Measurements from ENCODE around the gene SPDYE2B.
A peak's percentile ranks its signal among the peaks of the same experiment; 100 is the strongest.
"Not testable (repeated sequence)": the region's sequence is repeated elsewhere in the genome, so short reads cannot be mapped to it uniquely, and the experiment has no call there.

The SPDYE2B gene

DNA sequence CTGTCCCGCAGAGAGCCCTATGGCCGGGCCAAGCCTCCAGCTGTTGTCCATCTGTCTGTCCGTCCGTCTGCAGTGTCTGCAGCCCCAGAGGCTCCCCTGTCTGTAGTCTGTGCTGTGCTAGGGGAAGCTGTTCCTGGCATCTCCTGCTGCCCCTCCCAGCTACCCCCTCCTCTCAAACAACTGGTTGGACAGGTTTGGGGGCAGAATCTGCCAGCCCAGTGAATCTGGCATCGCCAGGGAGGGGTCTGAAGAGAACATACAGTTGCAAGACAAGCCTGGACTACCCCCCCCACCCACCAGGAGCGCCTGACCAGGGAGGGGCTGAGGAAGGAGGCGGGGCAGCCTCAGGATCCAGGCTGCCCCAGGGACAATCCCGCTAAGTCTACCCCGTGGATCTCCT, 7.4 kb upstream of the SPDYE2B start, which contains the start of gene UPK3BL1:
Gene UPK3BL1, minus strand, starts transcription at position 101 of the 400 bp plus-strand sequence. Its CDS starts 50 bp downstream, at position 51.
- not testable (repeated sequence) for DNase-seq (ENCODE audit: low spot score)

DNA sequence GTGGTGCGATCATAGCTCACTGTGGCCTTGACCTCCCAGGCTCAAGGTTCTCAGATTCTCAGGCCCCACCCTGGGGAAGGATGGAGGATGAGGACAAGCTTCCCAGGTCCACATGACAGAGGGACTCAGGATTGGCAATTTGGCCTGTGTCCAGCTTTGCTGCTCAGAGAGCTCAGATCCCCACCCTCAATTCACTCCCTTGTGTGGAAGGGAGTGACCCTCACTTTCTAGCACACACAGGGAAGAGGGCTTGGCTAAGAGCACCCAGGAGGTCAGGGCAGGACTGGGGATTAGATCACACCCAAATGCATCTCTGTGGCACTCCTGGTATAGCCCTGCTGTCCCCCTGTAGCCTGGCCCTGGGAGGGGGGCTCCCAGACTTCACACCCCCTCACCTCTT, 6.7 kb upstream of the SPDYE2B start:
- DNase-seq (ENCODE audit: low spot score) = not testable (repeated sequence)

DNA sequence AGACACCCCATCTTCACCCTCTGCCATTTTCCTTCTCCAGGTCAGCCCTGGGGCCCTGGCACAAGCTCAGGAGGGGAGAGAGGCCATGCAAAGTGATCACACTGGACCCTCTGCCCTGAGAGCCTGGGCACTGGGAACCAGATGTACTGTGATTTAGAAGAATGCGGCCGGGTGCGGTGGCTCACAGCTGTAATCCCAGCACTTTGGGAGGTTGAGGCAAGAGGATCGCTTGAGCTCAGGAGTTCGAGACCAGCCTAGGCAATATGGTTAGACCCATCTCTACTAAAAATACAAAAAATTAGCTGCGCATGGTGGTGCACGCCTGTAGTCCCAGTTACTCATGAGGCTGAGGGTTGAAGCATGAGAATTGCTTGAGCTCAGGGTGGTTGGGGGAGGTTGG, 2.3 kb upstream of the SPDYE2B start:
- not testable (repeated sequence) for DNase-seq (ENCODE audit: low spot score)

DNA sequence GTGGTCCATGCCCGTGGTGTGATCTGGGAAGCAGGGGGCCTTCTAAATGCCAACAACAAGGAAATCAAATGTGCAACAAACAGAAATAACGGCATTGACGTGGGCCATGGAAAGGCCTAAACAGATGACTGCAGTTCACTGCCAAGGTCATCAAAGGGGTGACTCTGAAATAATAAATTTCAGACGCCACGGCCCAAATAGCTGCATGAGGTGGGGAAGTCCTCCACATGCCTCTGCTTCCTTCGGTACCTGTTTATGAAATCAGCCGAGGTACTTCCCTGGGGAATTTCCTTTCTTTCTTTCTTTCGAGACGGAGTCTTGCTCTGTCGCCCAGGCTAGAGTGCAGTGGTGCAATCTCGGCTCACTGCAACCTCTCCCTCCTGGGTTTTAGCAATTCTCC, 14.6 kb downstream of the SPDYE2B start:
- DNase-seq (ENCODE audit: low spot score) = not testable (repeated sequence)

DNA sequence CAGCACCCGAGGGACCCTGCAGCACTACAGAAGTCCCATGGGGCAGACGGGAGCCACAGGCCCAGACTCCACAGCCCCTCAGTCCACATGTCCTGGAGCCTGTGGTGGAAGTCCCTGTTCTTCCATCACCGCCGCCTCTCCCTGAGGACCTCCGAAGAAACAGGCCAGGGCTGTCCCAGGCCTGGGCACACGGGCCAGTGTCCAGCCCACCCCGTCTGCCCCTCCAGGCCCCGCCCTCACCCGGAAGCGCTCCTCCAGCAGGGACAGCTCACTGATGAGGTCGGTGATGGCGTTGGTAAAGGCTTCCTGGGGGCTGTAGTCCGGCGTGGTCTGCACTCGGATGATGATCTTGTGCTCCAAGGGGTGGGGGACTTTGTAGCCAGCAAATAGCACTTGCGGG, 16.7 kb downstream of the SPDYE2B start:
- DNase-seq (ENCODE audit: low spot score) = not testable (repeated sequence)

DNA sequence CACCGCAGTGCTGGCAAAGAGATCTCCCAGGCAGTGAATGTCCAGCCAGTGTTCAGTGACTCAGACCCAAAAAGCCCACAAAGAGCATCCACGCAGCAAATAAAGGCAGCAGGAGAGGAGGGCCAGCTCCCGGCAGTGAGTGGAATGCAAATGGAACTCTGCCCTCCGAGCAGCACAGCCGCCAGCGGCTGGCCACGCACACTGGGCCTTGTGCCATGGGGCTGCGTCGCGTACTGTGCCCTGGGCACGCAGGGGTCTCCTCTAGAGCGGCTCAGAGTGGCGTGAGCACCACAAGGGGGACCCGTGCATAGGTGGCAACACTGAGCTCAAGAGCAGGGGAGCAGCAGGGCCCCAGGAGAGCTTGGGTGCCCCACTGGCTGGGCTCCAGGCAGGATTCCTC, 17.4 kb downstream of the SPDYE2B start:
- not testable (repeated sequence) for DNase-seq (ENCODE audit: low spot score)

DNA sequence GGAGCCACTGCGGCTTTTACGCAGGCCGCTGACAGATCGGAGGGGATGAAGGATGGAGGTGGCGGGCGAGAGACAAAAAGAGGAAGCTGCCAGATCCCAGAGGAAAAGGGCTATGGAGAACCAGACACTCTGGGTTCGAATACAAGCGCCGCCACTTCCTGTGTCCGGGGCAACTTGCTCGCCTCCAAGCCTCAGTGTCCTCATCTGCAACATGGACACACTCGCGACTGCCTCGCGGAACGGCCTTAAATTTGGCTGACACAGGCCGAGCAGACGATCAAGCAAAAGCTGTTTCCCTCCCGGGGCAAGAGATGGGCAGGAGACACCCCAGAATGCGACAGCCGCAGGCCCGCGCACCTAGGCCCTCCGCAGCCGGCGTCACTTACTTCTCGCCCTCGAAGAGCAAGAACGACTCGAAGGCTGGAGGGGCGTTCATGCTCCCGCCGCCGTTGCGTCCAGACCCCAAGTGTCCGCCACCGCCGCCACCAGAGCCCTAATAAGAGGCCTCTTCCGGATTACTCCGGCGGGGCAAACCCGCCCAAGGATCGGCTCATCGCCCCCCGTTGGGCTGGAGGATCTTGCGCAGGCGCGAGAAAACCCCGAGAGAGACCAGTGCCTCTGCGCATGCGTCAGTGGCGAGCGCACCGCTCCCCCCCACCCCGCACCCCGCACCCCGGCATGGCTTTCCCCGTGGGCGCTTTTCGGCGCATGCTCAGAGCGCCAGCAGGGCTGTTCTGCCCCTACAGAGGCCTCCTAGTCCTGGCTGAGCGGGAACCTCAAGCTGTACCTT, 21.2 kb downstream of the SPDYE2B start, which contains the start of gene POLR2J2:
Gene POLR2J2, minus strand, starts transcription at position 498 of the 790 bp plus-strand sequence. Its CDS starts 62 bp downstream, at position 436.
- DNase-seq (ENCODE audit: low spot score) = peak; percentile 93

DNA sequence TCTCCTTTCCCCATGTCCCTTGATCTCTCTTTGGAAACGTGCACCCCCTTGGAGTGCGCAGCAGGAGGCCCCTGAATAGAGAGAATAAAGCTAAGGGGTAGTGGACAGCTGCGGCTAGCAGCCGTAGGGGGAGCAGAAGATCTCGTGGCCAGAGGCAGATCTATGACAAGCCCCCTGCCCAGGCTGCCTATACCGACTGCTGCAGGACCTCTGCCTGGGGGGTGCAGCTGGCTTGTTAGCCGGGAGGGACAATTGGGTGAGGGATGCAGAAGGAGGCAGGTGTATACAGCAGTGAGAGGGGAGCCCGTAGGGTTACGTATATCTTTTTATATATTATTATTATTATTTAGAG, 21.8 kb downstream of the SPDYE2B start:
- DNase-seq (ENCODE audit: low spot score) = not testable (repeated sequence)

DNA sequence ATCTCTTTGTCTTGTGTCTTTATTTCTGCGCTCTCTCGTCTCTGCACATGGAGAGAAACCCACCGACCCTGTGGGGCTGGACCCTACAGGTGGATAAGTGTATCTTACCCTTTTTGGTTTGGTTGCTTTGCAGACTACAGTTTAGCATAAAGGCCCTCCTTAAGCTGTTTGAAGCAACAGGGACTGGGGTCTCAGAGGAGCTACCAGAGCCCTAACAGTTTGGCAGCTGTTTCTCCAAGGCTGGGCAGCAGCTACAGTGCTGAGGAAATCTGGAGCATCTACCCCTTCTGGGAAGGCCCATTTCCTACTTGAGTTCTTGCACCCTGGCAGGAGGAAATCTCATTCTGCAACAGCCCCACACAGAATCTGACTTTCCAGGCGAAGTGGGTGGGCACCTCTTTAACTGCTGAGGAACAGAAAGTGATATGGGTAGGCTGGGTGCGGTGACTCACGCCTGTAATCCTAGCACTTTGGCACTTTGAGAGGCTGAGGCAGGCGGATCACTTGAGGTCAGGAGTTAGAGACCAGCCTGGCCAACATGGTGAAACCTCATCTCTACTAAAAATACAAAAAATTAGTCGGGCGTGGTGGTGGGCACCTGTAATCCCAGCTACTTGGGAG, 23.4 kb downstream of the SPDYE2B start:
- not testable (repeated sequence) for DNase-seq (ENCODE audit: low spot score)

DNA sequence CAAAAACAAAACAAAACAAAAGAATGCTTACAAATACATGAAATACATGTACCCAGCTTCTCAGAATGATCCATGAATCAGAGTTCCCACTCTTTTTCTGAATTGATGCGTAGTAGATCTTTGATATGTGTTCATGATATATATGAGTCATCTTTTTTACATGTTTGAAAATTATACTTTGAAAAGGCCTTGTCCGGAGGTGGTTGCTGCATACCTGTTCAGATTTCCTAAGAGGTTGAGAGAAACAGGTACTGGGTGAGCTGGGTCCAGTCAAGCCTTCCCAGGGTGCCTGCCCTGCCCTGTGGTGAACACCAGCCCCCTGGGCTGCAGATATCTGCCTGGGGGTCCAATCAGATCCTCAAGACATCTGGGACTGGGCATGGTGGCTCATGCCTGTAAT, 25.4 kb downstream of the SPDYE2B start:
- DNase-seq (ENCODE audit: low spot score) = not testable (repeated sequence)

DNA sequence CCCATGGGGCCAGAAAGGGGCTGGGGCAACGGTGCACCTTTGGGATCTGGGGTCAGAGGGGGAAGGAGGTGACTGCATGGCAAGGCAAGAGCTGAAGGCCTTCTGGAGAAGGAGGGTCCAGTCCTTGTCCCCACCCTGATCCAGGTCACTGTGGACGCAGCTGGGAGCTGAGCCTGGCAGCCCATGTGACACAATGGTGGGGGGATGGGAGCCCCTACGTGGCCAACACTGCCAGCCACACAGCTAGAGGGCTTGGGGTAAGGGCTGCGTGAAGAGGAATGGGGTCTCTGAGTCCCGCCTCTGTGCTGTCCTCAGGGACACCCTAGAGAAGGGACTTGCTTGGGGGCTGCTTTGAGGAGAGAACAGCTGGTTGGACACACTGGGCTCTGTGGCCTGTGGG, 30.7 kb downstream of the SPDYE2B start:
- DNase-seq (ENCODE audit: low spot score) = not testable (repeated sequence)

DNA sequence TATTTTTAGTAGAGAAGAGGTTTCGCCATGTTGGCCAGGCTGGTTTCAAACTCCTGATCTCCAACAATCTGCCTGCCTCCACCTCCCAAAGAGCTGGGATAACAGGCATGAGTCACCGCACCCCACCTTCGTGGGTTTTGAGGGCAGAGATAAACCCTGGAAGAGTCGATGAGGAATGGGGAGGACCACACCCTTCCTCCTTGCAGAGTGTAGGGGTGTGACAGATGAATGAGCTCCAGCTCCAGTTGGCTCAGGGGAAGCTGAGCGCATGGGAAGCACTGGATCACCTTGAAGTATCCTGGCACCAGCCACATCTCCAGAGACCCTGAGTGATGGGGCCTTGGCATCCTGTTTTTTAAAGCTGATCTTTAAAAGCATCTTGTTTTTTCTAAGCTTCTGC, 32.4 kb downstream of the SPDYE2B start:
- not testable (repeated sequence) for DNase-seq (ENCODE audit: low spot score)

DNA sequence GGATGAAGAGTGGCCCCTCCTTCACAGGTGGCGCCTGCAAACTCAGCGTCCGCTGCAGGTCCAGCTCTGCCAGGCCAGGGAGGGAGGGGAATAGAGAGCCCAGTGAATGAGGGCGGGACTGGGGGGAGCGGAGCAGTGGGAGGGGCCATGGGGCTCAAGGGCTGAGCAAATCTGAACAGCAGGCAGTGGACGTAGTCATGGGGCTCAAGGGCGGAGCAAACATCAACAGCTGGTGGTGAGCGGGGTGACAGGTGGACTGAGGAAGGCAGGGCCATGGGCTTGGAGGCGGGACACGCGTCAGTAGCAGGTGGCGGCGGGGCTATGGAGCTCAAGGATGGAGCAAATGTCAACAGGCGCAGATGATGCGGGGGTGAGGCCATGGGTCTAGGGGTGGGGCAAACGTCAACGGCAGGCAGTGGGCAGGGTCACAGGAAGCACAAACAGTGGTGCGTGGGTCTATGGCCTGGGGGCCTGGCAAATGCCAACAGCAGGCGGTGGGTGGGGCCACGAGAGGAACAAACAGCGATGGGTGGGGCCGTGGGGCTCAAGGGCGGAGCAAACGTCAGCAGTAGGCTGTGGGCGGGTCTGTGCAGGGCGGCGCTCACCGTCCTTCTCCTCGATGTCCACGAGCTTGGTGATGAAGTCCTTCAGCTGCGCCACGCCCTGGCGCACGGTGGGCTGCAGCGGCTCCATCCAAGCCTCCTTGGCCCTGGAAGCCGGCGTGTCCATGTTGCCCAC, 38.3 kb downstream of the SPDYE2B start:
- not testable (repeated sequence) for DNase-seq (ENCODE audit: low spot score)

DNA sequence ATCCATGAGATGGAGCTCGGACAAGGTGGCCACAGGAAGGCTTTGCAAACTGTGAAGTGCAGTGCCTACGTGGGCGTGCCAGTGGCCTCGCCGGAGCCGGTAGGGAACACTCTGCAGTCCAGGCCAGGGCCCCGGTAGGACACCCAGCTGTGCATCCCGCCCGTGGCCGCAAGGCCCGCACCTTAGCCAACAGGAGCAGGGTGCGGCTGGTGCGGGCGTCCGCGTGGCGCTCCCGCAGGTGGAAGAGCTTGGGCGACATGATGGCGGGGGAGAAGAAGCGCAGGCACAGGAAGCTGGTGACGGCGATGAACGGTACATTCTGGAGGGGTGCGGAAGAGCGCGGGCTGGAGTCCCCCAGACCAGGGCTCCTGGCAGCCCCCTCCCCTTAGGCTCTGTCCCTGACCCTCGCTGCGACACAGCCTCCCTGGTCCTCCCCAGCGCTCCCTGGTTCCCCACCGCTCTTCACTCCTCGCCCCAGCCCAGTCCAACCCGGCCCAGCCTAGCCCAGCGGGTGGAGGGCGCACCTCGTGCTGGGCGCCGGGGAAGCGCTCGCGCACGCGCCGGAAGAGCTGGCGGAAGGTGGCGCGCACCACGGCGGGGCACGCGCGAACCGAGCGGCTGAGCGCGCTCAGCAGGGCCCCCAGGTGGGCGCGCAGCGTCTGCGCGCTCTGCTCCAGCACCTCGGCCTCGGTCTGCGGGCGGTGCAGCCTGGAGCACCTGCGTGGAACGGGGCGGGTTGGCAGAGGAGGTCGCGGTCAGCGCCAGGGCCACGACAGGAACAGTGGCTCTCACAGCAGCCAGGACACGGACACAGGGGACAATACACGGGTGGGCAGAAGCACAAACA, 39.5 kb downstream of the SPDYE2B start:
- DNase-seq (ENCODE audit: low spot score) = not testable (repeated sequence)

DNA sequence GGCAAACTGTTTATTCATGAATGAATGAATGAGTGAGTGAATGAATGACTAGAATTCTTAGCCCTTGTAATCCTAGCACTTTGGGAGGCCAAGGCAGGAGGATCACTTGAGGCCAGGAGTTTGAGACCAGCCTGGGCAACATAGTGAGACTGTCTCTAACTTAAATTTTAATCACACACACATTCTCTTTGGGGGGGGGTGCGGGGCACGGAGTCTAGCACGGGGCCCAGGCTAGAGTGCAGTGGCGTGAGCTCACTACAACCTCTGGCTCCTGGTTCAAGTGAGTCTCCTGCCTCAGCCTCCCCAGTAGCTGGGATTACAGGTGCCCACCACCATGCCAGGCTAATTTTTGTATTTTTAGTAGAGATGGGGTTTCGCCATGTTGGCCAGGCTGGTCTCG, 40.5 kb downstream of the SPDYE2B start:
- not testable (repeated sequence) for DNase-seq (ENCODE audit: low spot score)

DNA sequence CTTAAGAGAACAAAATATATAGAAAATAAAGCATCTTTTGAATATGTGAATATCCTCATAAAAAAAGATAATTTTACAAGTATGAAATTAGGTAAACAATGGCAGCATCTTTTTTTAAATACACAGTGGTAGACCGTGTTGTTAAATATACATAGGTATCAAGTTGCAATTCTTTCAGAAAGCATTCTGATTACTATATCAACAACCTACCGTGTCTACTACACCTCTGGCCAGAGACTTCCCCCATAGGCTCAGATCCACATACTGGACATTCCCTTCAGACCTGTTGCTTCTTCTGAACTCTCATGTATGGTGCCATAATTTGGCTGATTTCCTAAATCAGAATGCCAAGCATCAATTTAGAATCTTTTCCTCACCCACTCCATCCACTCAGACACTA, 43.9 kb downstream of the SPDYE2B start:
- not testable (repeated sequence) for DNase-seq (ENCODE audit: low spot score)

DNA sequence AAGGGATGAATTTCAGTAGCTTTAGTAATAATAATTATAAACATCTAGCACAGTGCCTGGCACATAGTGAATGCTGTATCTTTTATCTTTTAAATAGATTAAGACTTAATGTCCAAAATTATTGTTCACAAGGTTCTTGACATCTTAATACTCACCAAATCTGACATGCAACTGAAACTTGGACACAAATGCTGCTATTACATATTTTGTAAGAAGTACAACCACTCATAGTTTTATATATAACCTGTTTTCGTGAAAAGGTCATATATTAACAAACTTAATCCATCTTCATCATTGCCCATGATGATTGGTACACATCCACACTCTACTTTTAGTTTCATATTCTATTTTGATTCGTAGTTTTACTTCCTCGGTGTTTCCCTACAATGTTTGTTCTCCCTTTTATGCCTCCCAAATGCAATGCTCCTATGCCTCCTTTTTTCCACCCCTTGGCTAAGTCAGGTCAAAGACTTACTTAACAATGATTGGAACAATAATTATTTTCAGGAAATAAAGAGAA, 45.0 kb downstream of the SPDYE2B start:
- not testable (repeated sequence) for DNase-seq (ENCODE audit: low spot score)

DNA sequence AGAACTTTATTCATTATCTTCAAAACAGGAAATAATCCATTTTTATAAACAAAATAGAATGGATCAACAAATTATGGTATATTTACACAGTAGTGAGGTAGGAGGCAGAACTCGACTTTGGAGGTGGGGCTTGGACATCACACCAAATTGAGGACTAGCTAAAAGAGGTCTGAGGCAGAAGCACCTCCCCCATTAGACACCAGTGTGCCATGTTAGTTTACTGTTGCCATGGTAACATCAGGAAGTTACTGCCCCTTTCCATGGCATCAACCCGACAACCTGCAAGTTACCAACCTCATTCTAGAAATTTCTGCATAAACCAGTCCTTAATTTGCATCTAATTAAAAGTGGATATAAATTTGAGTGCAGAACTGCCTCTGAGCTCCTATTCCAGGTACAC, 45.9 kb downstream of the SPDYE2B start:
- DNase-seq (ENCODE audit: low spot score) = not testable (repeated sequence)

DNA sequence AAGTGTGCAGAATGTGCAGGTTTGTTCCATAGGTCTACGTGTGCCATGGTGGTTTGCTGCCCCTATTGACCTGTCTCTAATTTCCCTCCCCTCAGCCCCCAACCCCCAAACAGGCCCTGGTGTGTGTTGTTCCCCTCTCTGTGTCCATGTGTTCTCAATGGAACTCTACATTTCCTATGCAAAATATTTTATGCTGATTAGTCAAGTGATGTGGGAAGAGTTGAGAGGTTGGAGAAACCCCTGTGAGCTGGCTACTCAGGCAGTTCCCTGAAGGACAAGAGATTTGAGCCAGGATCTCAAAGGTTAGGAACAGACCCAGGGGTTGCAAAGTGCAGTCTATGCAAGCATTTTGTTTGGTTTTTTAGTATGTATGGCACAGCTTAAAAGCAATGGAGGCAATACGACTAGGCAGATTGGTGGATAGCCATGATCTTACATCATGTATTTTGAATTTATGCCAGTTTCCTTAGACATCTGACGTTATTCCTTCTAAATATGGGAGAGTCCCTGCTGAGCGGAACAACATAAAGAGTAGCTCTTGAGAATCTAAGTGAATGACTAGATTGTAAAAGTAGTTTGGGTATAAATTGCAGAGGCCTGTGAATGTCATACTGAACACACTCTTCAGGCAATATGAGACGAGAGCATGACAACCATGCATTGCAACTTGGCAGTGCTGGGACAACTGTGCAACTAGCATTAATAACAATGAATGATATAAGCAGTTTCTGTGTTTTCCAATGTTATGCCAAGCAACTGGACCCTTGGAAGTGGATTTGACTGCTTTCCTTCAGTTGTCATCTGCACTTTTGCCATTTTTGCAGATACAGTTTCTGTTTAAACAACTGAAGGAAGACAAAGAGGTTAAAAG, 47.8 kb downstream of the SPDYE2B start:
- not testable (repeated sequence) for DNase-seq (ENCODE audit: low spot score)
